ENCODE data around the gene BHLHE41.

The BHLHE41 gene

GRCh38 chr12:26124446-26125399, at the start of gene BHLHE41:
BHLHE41 (minus strand) TSS chr12:26125037; CDS start chr12:26124779, 258 bp downstream.
- peak; percentile 38 to 94 (median 84) for DNase-seq

GRCh38 chr12:26172946-26173552, 48.2 kb upstream of the BHLHE41 start:
- DNase-seq, result no peak

- no peak for DNase-seq
Measured at GRCh38 chr12:26172539-26172938, 47.7 kb upstream of the BHLHE41 start.

- DNase-seq, result no peak
Measured at GRCh38 chr12:26172013-26172412, 47.2 kb upstream of the BHLHE41 start.

- DNase-seq, result no peak
Measured at GRCh38 chr12:26164118-26164517, 39.3 kb upstream of the BHLHE41 start.

- DNase-seq, result no peak
Measured at GRCh38 chr12:26162905-26163304, 38.1 kb upstream of the BHLHE41 start.

GRCh38 chr12:26162174-26162573, 37.3 kb upstream of the BHLHE41 start:
- DNase-seq, result no peak

GRCh38 chr12:26158078-26158764, 33.4 kb upstream of the BHLHE41 start:
- no peak for DNase-seq

- DNase-seq, result no peak
Measured at GRCh38 chr12:26157001-26157400, 32.2 kb upstream of the BHLHE41 start.

GRCh38 chr12:26156201-26156871, 31.5 kb upstream of the BHLHE41 start:
- no peak for DNase-seq

GRCh38 chr12:26153421-26154154, 28.8 kb upstream of the BHLHE41 start:
- DNase-seq, result no peak

GRCh38 chr12:26152507-26153102, 27.8 kb upstream of the BHLHE41 start:
- DNase-seq, result no peak

- DNase-seq, result no peak
Measured at GRCh38 chr12:26150736-26151450, 26.1 kb upstream of the BHLHE41 start.

GRCh38 chr12:26149968-26150500, 25.2 kb upstream of the BHLHE41 start:
- DNase-seq, result no peak

- DNase-seq, result no peak
Measured at GRCh38 chr12:26148291-26148690, 23.5 kb upstream of the BHLHE41 start.

- no peak for DNase-seq
Measured at GRCh38 chr12:26143291-26143690, 18.5 kb upstream of the BHLHE41 start.

GRCh38 chr12:26138860-26139259, 14.0 kb upstream of the BHLHE41 start:
- no peak for DNase-seq

- DNase-seq, result no peak
Measured at GRCh38 chr12:26136688-26137087, 11.9 kb upstream of the BHLHE41 start.

- no peak for DNase-seq
Measured at GRCh38 chr12:26135571-26135970, 10.7 kb upstream of the BHLHE41 start.

Data from amygdala (tissue), 56 donors.